GM19468 (cell line): ENCODE data around the gene C5orf46.
"Not testable (repeated sequence)": the region's sequence is repeated elsewhere in the genome, so short reads cannot be mapped to it uniquely, and the experiment has no call there.

Source experiments
- ATAC-seq: cut with Tn5 transposase; IDR thresholded peaks from one replicate; pipeline ENCODE4 v1.9.1; 2021; ENCODE audit warnings: mild to moderate bottlenecking, moderate library complexity, moderate number of reproducible peaks; ENCODE audit not compliant: unreplicated experiment; ENCODE audit errors: extremely low read depth

Gene C5orf46

DNA sequence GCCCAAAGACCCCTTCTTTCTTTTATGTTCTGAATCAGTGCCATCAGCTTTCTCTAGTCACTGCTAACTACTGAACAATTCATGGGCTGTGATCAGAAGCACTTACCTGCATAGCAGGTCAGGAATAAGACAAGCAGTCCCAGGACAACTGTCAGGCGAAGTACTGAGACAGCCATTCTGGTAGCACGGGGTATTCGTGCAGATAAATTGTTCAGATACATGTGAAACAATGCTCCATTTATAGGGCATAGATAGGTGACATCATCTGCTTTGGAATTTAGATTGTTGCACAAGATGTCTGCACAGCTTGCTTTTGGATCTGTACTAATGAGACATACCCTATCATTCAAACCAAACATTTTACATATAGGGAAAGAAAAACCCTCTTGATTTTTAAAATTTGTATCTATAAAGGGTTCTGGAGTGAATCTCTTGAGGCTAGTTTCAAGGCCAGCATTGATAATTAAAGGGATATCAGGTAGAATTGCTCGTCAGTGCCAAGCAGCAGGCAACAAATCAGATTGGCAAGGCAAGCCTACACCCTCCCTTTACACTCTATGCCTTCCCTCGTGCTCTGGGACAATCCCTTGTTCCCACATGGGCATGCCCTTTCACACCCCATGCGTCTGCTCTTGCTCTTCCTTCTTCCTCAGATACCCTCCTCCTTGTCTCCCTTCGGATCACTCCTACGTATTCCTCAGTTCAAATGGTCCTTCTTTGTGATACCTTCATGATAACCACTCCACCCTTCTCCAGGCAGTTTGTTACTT is at the start of gene C5orf46:
Gene C5orf46 (minus strand): TSS at position 213 of the 770 bp plus-strand sequence. CDS start 37 bp downstream, at position 176.
- ATAC-seq = no peak

DNA sequence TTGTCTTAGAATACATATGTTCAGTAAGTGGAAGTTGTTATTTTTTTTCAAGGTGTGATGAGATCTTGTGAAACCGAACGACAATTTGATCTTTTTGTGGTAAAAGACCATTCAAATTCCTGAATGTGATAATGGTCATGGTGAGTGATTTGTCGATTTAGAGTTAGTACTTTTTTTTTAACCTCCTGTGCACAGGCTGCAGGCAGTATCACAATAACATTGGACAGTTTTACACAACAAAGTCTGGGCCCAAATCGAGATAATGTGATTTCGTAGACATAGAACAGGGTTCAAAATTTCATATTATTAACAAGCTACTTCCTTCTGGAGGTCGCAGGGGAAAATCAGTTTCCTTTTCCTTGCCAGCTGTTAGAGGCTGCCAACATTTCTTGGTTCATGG is 48.6 kb upstream of the C5orf46 start:
- ATAC-seq = no peak

GRCh38 chr5:147949711-147950573 is 43.6 kb upstream of the C5orf46 start:
- no peak for ATAC-seq

DNA sequence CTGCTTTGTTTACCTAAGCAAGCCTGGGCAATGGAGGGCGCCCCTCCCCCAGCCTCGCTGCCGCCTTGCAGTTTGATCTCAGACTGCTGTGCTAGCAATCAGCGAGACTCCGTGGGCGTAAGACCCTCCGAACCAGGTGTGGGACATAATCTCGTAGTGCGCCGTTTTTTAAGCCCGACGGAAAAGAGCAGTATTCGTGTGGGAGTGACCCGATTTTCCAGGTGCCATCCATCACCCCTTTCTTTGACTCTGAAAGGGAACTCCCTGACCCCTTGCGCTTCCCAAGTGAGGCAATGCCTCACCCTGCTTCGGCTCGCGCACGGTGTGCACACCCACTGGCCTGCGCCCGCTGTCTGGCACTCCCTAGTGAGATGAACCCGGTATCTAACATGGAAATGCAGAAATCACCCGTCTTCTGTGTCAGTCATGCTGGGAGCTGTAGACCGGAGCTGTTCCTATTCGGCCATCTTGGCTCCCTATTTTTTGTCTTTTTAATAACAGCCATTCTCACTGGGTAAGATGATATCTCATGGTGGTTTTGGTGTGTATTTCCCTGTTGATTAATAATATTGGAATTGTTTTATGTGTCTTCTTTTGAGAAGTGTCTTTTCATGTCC is 40.4 kb upstream of the C5orf46 start:
- ATAC-seq = not testable (repeated sequence)

- ATAC-seq = no peak
Observed at GRCh38 chr5:147939431-147940114, 33.2 kb upstream of the C5orf46 start.

DNA sequence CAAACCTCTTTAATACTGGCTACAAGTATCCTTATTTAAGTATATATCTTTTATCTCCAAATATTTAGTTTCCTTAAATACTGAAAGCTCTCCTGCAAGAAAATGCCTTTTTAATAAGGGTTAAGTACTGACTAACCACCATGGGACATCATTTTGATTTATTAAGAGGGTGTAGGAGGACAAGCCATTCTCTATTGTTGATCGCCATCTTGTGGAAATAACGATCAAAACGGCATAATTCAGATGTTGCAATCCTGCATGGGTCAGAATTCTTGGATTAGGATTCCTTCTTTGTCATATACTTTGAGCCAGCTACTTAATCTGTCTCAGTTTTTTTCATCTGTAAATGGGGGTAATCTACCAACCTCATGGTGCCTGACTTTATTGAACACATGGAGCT is 28.7 kb upstream of the C5orf46 start:
- ATAC-seq = no peak

- ATAC-seq = no peak
Observed at GRCh38 chr5:147930769-147931168, 24.4 kb upstream of the C5orf46 start.

DNA sequence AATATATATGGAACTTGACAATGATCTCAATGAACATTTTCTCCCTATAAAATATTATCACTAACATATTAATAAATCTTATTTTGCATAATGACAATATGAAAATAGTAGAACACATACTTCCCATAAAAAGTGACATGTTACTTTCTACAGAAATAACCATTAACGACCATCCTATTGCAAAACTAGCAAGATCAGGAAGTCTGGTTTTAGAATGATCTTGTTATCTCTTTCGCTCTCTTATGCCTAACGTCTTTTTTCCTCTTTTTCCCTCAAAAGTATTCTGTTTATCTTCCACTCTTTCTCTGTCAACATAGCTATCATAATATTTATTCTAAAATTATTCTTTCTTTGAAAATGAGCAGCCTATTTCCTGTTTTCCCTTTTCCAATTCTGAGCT is 21.6 kb upstream of the C5orf46 start:
- ATAC-seq = no peak

GRCh38 chr5:147925020-147925419 is 18.7 kb upstream of the C5orf46 start:
- no peak for ATAC-seq

DNA sequence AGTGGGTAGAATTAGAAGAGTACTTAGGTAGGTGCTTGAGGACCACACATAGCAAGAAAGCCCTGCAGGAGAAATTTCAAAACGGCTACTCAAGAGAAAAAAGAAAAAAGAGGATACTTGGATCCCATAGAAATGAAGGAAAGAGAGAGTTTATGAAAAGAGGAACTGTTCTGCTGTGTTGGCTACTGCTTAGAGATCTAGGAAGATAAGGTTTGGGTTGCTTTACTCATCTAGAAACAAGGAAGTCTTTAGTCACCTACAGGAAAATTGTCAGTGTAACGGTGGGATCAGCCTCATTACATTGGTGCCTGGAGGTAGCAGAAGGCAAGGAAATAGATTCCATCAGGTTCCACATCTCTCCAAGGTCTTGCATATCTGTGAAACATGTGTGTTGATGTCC is 14.8 kb upstream of the C5orf46 start:
- no peak for ATAC-seq

DNA sequence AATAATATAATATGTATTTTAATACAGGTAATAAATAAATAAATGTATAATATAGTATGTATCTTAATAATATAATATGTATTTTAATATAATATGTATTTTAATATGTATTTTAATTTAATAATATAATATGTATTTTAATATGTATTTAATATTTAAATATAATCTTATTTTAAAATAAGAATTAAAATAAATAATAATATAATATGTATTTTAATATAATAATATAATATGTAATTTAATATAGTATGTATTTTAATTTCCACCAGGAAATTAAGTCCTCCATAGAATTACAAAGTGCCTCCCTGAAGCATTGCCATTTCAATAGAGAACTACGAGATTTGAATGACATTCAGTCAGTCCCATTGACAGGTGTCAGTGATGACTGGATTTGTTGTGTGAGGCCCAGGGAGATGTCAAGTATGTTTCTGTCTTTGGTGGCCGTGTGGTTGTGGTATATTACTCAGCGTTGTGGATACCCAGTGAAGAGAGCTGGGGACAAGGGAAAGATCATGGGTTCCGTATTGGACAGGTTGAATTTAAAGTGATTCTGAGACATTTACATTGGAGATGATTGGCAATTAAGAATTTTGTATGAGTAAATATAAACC is 14.2 kb upstream of the C5orf46 start:
- no peak for ATAC-seq

- no peak for ATAC-seq
Observed at GRCh38 chr5:147918899-147919298, 12.6 kb upstream of the C5orf46 start.

DNA sequence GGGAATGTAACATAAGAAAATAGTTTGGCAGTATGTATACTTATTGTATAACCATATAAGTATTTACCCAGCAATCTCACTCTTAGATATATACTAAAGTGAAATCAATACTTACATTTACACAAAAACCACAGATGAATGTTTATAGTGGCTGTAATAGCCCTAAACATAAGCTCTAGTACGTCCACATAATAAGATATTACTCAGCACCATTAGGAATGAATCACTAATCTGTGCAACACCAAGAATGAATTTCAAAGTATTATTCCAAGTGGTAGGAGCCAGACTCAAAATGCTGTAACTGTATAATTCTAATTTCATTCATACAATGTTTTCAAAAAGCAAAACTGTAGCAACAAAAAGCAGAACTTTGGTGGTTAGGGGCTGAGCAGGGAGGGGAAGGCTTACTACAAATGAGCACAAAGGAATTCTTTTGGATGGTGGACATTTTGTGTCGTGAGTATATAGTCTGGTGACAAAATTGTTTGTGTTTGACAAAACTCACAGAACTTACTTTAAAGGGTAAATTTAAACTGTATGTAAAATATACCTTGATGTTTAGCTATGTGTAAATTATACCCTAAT is 11.9 kb upstream of the C5orf46 start:
- ATAC-seq = no peak

- ATAC-seq = no peak
Observed at GRCh38 chr5:147913786-147914185, 7.4 kb upstream of the C5orf46 start.

GRCh38 chr5:147912011-147912410 is 5.7 kb upstream of the C5orf46 start:
- ATAC-seq = no peak

- no peak for ATAC-seq
Observed at GRCh38 chr5:147911427-147911826, 5.1 kb upstream of the C5orf46 start.

- no peak for ATAC-seq
Observed at GRCh38 chr5:147904110-147904509, 2.2 kb downstream of the C5orf46 start.

DNA sequence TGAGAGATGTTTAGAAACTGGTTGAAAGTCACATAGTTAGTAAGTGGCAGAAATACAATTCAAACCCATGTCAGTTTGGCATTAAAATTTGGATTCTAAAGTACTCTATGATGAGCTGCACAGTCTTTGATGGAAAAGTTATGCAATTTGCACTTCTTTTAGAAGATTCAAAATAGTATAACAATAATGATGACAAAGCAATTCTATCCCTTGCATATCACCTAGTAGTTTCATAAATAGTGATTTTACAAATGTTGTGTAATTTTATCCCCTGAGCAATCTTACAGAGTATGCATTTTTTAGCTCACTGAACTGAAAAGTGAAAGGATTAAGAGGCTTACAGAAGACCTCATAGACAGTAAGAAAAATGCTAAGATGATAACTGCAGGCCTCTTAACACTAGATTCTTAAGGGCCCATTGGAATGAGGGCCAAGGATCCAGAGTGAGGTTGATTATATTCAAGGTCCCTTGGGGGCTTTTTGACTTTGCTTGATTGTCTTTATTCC is 3.7 kb downstream of the C5orf46 start:
- no peak for ATAC-seq

DNA sequence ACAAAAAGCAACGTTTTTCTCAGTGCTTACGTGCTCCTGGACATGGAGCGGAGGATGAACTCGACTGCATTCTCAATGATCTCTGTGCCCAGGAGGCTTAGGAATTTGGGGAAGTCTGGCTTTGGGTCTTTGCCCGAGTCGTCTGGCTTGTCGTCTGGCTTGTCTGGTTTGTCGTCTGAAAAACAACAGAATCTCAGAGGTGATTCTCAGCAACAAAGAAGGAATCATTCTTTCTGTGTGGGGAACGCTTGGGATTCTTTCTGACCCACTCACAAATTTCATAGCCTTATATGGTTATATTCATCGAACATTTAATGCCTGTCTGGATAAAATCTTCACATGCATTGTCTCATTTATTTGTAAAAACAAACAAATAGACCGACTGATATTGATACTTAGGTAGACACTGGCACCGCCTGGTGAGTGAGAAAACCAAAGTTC is 4.7 kb downstream of the C5orf46 start:
- ATAC-seq = no peak
